Muscle layer of colon (tissue), 2 donors: ENCODE measurements around the gene BOK.

Experiments used
- H3K27ac ChIP-seq: one replicate; pipeline ENCODE4 v1.7.0; 2013; ENCODE audit warnings: low read depth, mild to moderate bottlenecking, low read length, moderate library complexity
- H3K27me3 ChIP-seq, 2 donors: one replicate each; pipeline ENCODE4 v1.7.0; 2013; ENCODE audit warnings: low read length in 2 of 2, mild to moderate bottlenecking in 2 of 2; ENCODE audit not compliant: insufficient read depth in 2 of 2, control insufficient read depth in 1 of 2
- H3K36me3 ChIP-seq: one replicate; pipeline ENCODE4 v1.7.0; 2013; ENCODE audit warnings: mild to moderate bottlenecking, low read length; ENCODE audit not compliant: insufficient read depth
- H3K4me1 ChIP-seq: one replicate; pipeline ENCODE4 v1.7.0; 2013; ENCODE audit warnings: mild to moderate bottlenecking, low read length; ENCODE audit not compliant: insufficient read depth
- H3K4me3 ChIP-seq, 2 donors: one replicate each; pipeline ENCODE4 v1.7.0; 2013; ENCODE audit warnings: low read length in 2 of 2, low read depth in 1 of 2, mild to moderate bottlenecking in 1 of 2, moderate library complexity in 1 of 2
- H3K9ac ChIP-seq: one replicate; pipeline ENCODE4 v1.7.0; 2013; ENCODE audit warnings: low read length
- H3K9me3 ChIP-seq: one replicate; pipeline ENCODE4 v1.7.0; 2013; ENCODE audit warnings: mild to moderate bottlenecking, low read length
- donor health status: abdominal sarcoma.
- donor health status: Adenocarcinoma of cecum.

BOK gene

GRCh38 chr2:241540771-241541561 lies 17.6 kb upstream of the BOK start:
- Histone ChIP-seq H3K27ac (no peak overlapping the region), H3K9ac (no peak overlapping the region)

GRCh38 chr2:241541564-241542277 lies 16.8 kb upstream of the BOK start:
- Histone ChIP-seq H3K27me3 (peaks cover 14 to 52% of the 10 kb centered on the region in 2 donors), H3K9ac (no peak overlapping the region), H3K4me3 (no peak overlapping the region), H3K9me3 (no peaks in the 10 kb centered on the region), H3K36me3 (no peaks in the 10 kb centered on the region), H3K4me1 (no peaks in the 10 kb centered on the region), H3K27ac (no peak overlapping the region)

More at GRCh38 chr2:241540771-241541561, 17.6 kb upstream of the BOK start:
- Histone ChIP-seq H3K27me3 (peaks cover 14 to 52% of the 10 kb centered on the region in 2 donors), H3K4me3 (no peak overlapping the region), H3K36me3 (no peaks in the 10 kb centered on the region), H3K4me1 (no peaks in the 10 kb centered on the region), H3K9me3 (no peaks in the 10 kb centered on the region)

- H3K36me3 ChIP-seq = no peaks in the 10 kb centered on the region
- H3K9ac ChIP-seq = no peak overlapping the region
- H3K27ac ChIP-seq = no peak overlapping the region
- H3K27me3 ChIP-seq = peaks cover 14 to 52% of the 10 kb centered on the region in 2 donors
- H3K4me3 ChIP-seq = no peak overlapping the region
- H3K9me3 ChIP-seq = no peaks in the 10 kb centered on the region
- no peaks in the 10 kb centered on the region for H3K4me1 ChIP-seq
Observed at GRCh38 chr2:241542278-241542605, 16.3 kb upstream of the BOK start.

GRCh38 chr2:241545106-241545505 lies 13.4 kb upstream of the BOK start:
- Histone ChIP-seq H3K36me3 (no peaks in the 10 kb centered on the region), H3K27me3 (peaks cover 8 to 41% of the 10 kb centered on the region in 2 donors), H3K4me1 (no peaks in the 10 kb centered on the region), H3K9me3 (no peaks in the 10 kb centered on the region), H3K27ac (no peak overlapping the region), H3K4me3 (no peak overlapping the region), H3K9ac (no peak overlapping the region)

- Histone ChIP-seq H3K4me1 (peaks cover 6% of the 10 kb centered on the region), H3K27me3 (peaks cover 2 to 34% of the 10 kb centered on the region in 2 donors), H3K27ac (no peak overlapping the region), H3K36me3 (no peaks in the 10 kb centered on the region), H3K9me3 (no peaks in the 10 kb centered on the region), H3K4me3 (no peak overlapping the region), H3K9ac (no peak overlapping the region)
Observed at GRCh38 chr2:241545523-241546473, 12.7 kb upstream of the BOK start.

- H3K36me3 ChIP-seq = no peaks in the 10 kb centered on the region
- no peak overlapping the region for H3K4me3 ChIP-seq
- peaks cover 12% of the 10 kb centered on the region for H3K4me1 ChIP-seq
- H3K9me3 ChIP-seq = no peaks in the 10 kb centered on the region
- H3K27ac ChIP-seq = no peak overlapping the region
- no peak overlapping the region for H3K9ac ChIP-seq
- peaks cover 0 to 24% of the 10 kb centered on the region in 2 donors for H3K27me3 ChIP-seq
Observed at GRCh38 chr2:241546771-241547498, 11.6 kb upstream of the BOK start.

- Histone ChIP-seq H3K27ac (no peak overlapping the region), H3K9me3 (no peaks in the 10 kb centered on the region), H3K4me1 (peaks cover 12% of the 10 kb centered on the region), H3K4me3 (no peak overlapping the region), H3K27me3 (peaks cover 0 to 20% of the 10 kb centered on the region in 2 donors), H3K36me3 (no peaks in the 10 kb centered on the region), H3K9ac (no peak overlapping the region)
Observed at GRCh38 chr2:241547781-241548450, 10.6 kb upstream of the BOK start.

GRCh38 chr2:241548451-241548835 lies 10.1 kb upstream of the BOK start:
- Histone ChIP-seq H3K36me3 (no peaks in the 10 kb centered on the region), H3K9ac (no peak overlapping the region), H3K4me3 (no peak overlapping the region), H3K27ac (no peak overlapping the region), H3K27me3 (peaks cover 0 to 16% of the 10 kb centered on the region in 2 donors), H3K4me1 (peaks cover 12% of the 10 kb centered on the region), H3K9me3 (no peaks in the 10 kb centered on the region)

GRCh38 chr2:241550616-241551580 lies 7.6 kb upstream of the BOK start:
- H3K4me3 ChIP-seq = no peak overlapping the region
- peaks cover 0 to 7% of the 10 kb centered on the region in 2 donors for H3K27me3 ChIP-seq
- H3K36me3 ChIP-seq = no peaks in the 10 kb centered on the region
- H3K9ac ChIP-seq = no peak overlapping the region
- no peak overlapping the region for H3K27ac ChIP-seq
- no peaks in the 10 kb centered on the region for H3K9me3 ChIP-seq
- peaks cover 12% of the 10 kb centered on the region for H3K4me1 ChIP-seq

GRCh38 chr2:241551599-241551997 lies 6.9 kb upstream of the BOK start:
- Histone ChIP-seq H3K9me3 (no peaks in the 10 kb centered on the region), H3K4me1 (peaks cover 12% of the 10 kb centered on the region), H3K27me3 (peaks cover 0 to 6% of the 10 kb centered on the region in 2 donors), H3K9ac (no peak overlapping the region), H3K27ac (no peak overlapping the region), H3K36me3 (no peaks in the 10 kb centered on the region), H3K4me3 (no peak overlapping the region)
